Urinary bladder (tissue), 4 donors: Measurements from ENCODE around the gene KRT75. TPM values are rescaled to one million over a fixed set of nuclear protein-coding genes. Genes with fewer than 3 reads are reported as not detected.

ENCODE experiments used
- DNase-seq: peaks from one replicate; pipeline ENCODE4 v3.0.0-alpha.2; 2015; ENCODE audit errors: extremely low spot score
- H3K27ac ChIP-seq: one replicate; pipeline ENCODE4 v1.5.1; 2013; ENCODE audit warnings: low read depth, mild to moderate bottlenecking, moderate library complexity
- H3K36me3 ChIP-seq: one replicate; pipeline ENCODE4 v1.6.1; 2013; ENCODE audit warnings: mild to moderate bottlenecking, moderate library complexity; ENCODE audit not compliant: insufficient read depth
- H3K4me1 ChIP-seq: one replicate; pipeline ENCODE4 v1.6.1; 2013; ENCODE audit warnings: mild to moderate bottlenecking, moderate library complexity; ENCODE audit not compliant: insufficient read depth
- H3K4me3 ChIP-seq: one replicate; pipeline ENCODE4 v1.5.1; 2013; ENCODE audit warnings: low read depth, low read length
- WGBS: extraction: QIAGEN DNeasy Blood & Tissue Kit; methylation state at CpG from one replicate; pipeline ENCODE4 v1.1.7; 2013; 5-methylcytosine and 5-hydroxymethylcytosine counted together
- polyA plus RNA-seq: library from polyadenylated mRNA; stranded (reverse); fragments of 200-250 nt; gene quantifications from one replicate; pipeline ENCODE4 v1.2.3, GENCODE V29; 2013
- total RNA-seq: library from RNA; depleted of rRNA; stranded (reverse); fragments of >200 nt; gene quantifications from one replicate; pipeline ENCODE4 v1.2.3, GENCODE V29; 2014
- donor health status: healthy with polysubstance abuse.
- donor health status: healthy.

The KRT75 gene
- total and polyA plus RNA-seq, 2 donors = not detected

DNA sequence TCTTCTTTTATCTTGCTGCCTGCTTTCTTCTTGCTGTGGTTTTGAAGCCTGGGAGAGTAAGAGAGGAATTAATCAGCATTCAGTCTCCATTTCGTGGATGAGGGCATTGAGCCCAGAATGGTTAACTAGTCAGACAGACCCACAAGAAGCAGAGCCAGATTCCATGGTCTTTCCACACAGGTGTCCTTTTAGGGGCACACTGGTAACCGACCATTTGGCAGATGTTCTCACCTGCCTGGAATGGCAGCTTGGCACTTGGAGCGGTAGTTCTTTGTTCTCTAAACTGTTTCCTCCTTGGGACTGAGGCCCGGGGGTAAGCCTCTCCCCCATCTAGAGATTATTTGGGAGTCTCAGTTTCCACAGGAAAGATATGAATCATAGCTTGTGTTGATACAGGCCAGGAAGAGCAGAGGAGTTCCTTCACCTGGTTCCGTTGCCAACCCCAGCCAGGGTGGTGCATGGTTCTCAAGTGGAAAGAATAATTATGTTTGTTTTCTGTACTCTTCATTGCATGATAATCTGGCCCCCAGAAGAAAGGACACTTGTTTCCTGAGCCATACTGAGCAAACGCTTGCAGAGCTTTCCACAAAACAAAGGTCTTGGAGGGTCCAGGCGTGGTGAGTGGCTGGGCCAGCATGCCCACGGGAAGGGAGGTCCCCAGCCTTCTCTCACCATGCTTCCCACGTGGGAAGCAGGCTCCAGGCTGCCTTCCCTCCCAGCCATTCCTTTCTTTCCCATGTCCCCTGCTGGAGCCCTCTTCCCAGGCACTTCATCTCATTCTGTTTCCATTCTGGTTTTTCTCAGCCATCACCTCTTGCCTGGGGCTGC is 2.0 kb upstream of the KRT75 start:
- 62% methylated on average over 9 of the region's 9 CpGs for WGBS
- no peak overlapping the region for H3K27ac ChIP-seq
- H3K36me3 ChIP-seq = no peaks in the 10 kb centered on the region
- DNase-seq = no peak
- H3K4me1 ChIP-seq = no peaks in the 10 kb centered on the region
- no peak overlapping the region for H3K4me3 ChIP-seq

GRCh38 chr12:52435659-52435999 is 1.5 kb upstream of the KRT75 start:
- no peaks in the 10 kb centered on the region for H3K4me1 ChIP-seq
- no peak for DNase-seq
- WGBS = 80% methylated on average over 6 of the region's 6 CpGs
- no peak overlapping the region for H3K27ac ChIP-seq
- no peaks in the 10 kb centered on the region for H3K36me3 ChIP-seq
- H3K4me3 ChIP-seq = no peak overlapping the region

GRCh38 chr12:52434760-52435530 is 774 bp upstream of the KRT75 start:
- no peaks in the 10 kb centered on the region for H3K4me1 ChIP-seq
- no peaks in the 10 kb centered on the region for H3K36me3 ChIP-seq
- no peak overlapping the region for H3K27ac ChIP-seq
- H3K4me3 ChIP-seq = no peak overlapping the region
- no peak for DNase-seq
- WGBS = 97% methylated on average over 6 of the region's 6 CpGs

GRCh38 chr12:52433501-52434080 is 580 bp downstream of the KRT75 start:
- H3K27ac ChIP-seq = no peak overlapping the region
- H3K4me3 ChIP-seq = no peak overlapping the region
- no peaks in the 10 kb centered on the region for H3K36me3 ChIP-seq
- WGBS = 94% methylated on average over 12 of the region's 12 CpGs
- no peaks in the 10 kb centered on the region for H3K4me1 ChIP-seq
- no peak for DNase-seq

- Histone ChIP-seq H3K36me3 (no peaks in the 10 kb centered on the region), H3K27ac (no peak overlapping the region), H3K4me1 (no peaks in the 10 kb centered on the region), H3K4me3 (no peak overlapping the region)
- 84% methylated on average over 6 of the region's 6 CpGs for WGBS
- no peak for DNase-seq
Observed at GRCh38 chr12:52432559-52433207, 1.5 kb downstream of the KRT75 start.

GRCh38 chr12:52428121-52428520 is 6.0 kb downstream of the KRT75 start:
- no peak for DNase-seq
- Histone ChIP-seq H3K27ac (no peak overlapping the region), H3K36me3 (no peaks in the 10 kb centered on the region), H3K4me3 (no peak overlapping the region), H3K4me1 (no peaks in the 10 kb centered on the region)
- 93% methylated on average over 10 of the region's 10 CpGs for WGBS

DNA sequence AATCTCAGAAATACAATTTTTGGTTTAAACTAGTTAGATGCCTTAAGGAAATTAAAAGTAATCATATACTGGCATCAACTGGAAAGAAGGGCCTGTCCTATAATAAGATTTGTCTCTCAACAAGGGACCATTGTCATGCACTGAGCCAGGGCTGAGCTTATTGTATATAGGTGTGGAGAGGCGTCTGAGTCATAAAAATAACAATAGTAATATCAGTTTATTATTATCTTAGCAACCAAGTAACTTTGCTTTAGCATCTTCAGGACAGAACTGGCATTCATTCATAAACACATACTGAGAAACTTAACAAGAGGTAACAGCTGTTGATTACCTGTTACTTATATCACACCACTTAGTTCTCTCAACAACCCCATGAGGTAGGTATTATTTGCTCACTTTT is 7.1 kb downstream of the KRT75 start:
- H3K4me1 ChIP-seq = no peaks in the 10 kb centered on the region
- WGBS = 92% methylated on average over 1 of the region's 1 CpG
- H3K4me3 ChIP-seq = no peak overlapping the region
- no peaks in the 10 kb centered on the region for H3K36me3 ChIP-seq
- H3K27ac ChIP-seq = no peak overlapping the region
- DNase-seq = no peak

- Histone ChIP-seq H3K4me3 (no peak overlapping the region), H3K4me1 (no peaks in the 10 kb centered on the region), H3K27ac (no peak overlapping the region), H3K36me3 (no peaks in the 10 kb centered on the region)
- no peak for DNase-seq
- 84% methylated on average over 2 of the region's 2 CpGs for WGBS
Observed at GRCh38 chr12:52426034-52426433, 8.1 kb downstream of the KRT75 start.

- 92% methylated on average over 5 of the region's 5 CpGs for WGBS
- DNase-seq = no peak
- Histone ChIP-seq H3K27ac (no peak overlapping the region), H3K36me3 (no peaks in the 10 kb centered on the region), H3K4me1 (no peaks in the 10 kb centered on the region), H3K4me3 (no peak overlapping the region)
Observed at GRCh38 chr12:52425466-52425865, 8.7 kb downstream of the KRT75 start.

DNA sequence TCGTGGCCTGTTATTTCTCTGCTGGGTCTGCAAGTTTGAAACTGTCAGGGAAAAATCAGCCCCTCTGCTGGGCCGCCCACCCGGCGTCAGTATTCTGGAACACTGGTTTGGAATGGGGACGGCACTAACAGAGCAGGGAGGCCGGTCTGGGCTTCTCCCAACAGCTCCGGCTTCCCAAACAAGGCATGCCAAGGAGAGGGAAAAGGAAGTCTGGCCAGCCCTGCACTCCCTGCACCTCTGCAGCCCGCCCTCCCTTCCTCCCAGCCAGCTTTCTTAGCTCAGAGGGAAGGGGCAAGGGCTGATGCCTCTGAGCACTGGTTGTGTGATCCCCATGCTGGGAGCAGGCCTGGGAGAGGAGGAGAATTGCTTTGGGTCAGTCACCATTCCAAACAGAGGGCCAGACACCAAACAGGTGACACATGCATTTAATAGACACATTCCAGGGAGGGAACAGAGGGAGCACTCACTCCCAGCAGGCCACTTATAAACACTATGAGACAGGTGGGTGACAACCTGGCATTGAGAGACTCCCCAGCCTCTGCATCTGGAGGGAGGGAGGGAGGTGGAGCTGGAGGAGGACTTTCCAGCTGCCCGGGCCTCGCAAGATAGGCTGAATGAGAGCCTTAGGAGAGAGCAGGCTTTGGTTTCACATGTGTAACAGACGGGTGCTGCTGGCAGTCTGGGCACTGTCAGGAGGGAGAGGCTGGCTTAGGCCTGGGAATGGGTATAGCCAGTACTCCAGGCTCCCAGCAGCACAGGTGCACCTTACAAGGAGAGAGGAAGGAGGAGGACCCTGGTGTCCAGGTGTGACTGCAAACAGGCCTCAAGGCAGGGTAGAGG is 10.3 kb downstream of the KRT75 start:
- WGBS = 36% methylated on average over 11 of the region's 11 CpGs
- Histone ChIP-seq H3K36me3 (no peaks in the 10 kb centered on the region), H3K4me3 (no peak overlapping the region), H3K27ac (no peak overlapping the region), H3K4me1 (no peaks in the 10 kb centered on the region)
- DNase-seq = no peak

DNA sequence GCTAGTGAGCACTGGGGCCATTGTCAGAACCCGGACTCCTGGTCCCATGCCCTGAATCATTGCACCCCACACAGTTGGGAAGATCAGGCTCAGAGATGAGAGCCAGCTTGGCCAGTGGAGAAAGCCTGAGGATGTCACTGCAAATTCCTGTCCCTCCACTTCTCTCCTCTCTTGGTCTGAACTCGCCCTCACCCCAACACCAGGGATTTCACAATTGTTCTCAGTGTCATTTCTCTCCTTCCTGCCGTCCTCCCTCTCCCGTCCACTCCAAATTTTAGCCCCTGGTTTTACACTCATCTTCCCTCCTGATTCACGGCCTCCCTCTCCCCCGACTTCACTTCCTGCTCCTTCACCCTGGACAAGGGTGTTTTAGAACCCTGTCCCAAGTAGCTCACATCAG is 11.1 kb downstream of the KRT75 start:
- 60% methylated on average over 6 of the region's 6 CpGs for WGBS
- Histone ChIP-seq H3K27ac (no peak overlapping the region), H3K4me1 (no peaks in the 10 kb centered on the region), H3K36me3 (no peaks in the 10 kb centered on the region), H3K4me3 (no peak overlapping the region)
- no peak for DNase-seq

- Histone ChIP-seq H3K36me3 (no peaks in the 10 kb centered on the region), H3K4me1 (no peaks in the 10 kb centered on the region)
Observed at GRCh38 chr12:52419656-52420055, 14.5 kb downstream of the KRT75 start.

DNA sequence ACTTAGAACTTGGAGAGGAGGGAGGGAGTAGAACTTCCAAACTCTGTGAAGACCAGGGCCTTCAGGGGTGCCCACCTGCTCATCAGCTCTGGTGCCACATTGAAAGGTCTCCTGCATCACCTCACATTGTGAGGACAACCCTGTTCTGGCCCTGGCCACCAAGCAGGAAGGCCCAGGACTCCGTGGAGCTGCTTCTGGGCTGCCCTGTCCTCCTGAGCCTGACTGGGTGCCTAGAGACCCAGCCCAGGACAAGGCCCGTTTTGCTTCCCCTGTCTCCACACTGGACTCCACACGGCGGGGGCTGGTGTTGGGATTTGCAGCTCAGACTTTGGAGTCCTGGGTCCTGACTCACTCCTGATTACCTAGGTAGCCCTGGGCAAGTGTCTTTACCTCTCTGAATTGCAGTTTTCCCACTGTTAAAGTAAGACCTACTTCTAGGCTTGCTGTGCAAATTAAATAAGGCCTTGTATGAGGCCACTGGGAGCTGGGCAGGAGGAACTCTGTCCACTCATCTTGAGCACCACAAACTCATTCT is 15.5 kb downstream of the KRT75 start:
- H3K36me3 ChIP-seq = no peaks in the 10 kb centered on the region
- H3K4me1 ChIP-seq = no peaks in the 10 kb centered on the region
- no peak overlapping the region for H3K4me3 ChIP-seq
- H3K27ac ChIP-seq = no peak overlapping the region
- no peak for DNase-seq
- 95% methylated on average over 4 of the region's 4 CpGs for WGBS

More at GRCh38 chr12:52419656-52420055, 14.5 kb downstream of the KRT75 start:
- H3K4me3 ChIP-seq = no peak overlapping the region
- 60% methylated on average over 1 of the region's 1 CpG for WGBS
- H3K27ac ChIP-seq = no peak overlapping the region
- no peak for DNase-seq
